ENCODE results near the gene ANGPTL2. TPM values are rescaled to one million over a fixed set of nuclear protein-coding genes. Genes with fewer than 3 reads are reported as not detected.
"Not testable (repeated sequence)": the region's sequence is repeated elsewhere in the genome, so short reads cannot be mapped to it uniquely, and the experiment has no call there.

ANGPTL2 gene
- total RNA-seq (100 to 1,000 TPM in 1 of 4 donors, 10 to 100 TPM in 3; 12.6 to 208 (median 19.0) TPM), polyA plus RNA-seq (10 to 100 TPM in 2 of 3 donors, 1 to 10 TPM in 1; 8.9 to 22.3 (median 11.2) TPM)
- long read RNA-seq, donor 1, transcript ANGPTL2-202 (5 exons, 3,707 nt): major isoform, 11 of 35 reads
- long read RNA-seq, donor 1, partial matches to known transcripts: 24 of 35 reads
- long read RNA-seq, donor 1, other reads (novel, unspliced or antisense): 0 of 35 reads
- long read RNA-seq, donor 2, partial matches to known transcripts: 5 of 10 reads
- long read RNA-seq, donor 2, other reads (novel, unspliced or antisense): 1 of 10 reads

- 3 to 5% (median 4%) methylated on average over 35 to 43 of the region's 43 CpGs for WGBS, 3 donors
- H3K9me3 ChIP-seq: no peaks in the 10 kb centered on the region
- peak; percentile 87 to 93 (median 90) for ATAC-seq
- H3K4me1 ChIP-seq: peaks cover 34% of the 10 kb centered on the region
- intact Hi-C loops (cut with DNase I): loop anchor here in 1 of 2 donors (5.0 kb wide), 4 partner anchors 65 to 155 kb away; no protein-coding TSS in a partner anchor
- H3K27ac ChIP-seq: peak within 1 kb of the TSS; percentile 92
- no peaks in the 10 kb centered on the region for H3K27me3 ChIP-seq (ENCODE audit: insufficient read depth in 3 of 3, low read length in 2 of 3)
- DNase-seq: peak; percentile 92 to 96
- no peak for TF ChIP-seq CTCF (IDR thresholded peaks at IDR 0.05)
- H3K36me3 ChIP-seq (ENCODE audit: insufficient read depth in 1 of 2, low read depth in 1 of 2): peaks cover 0 to 23% of the 10 kb centered on the region in 2 donors
- peak within 1 kb of the TSS; percentile 91 for H3K4me3 ChIP-seq
Measured at GRCh38 chr9:127122176-127123063, at the start of gene ANGPTL2. Gene ANGPTL2, minus strand, starts transcription at chr9:127122635. Its CDS starts 13,904 bp downstream, at chr9:127108731.

GRCh38 chr9:127171348-127171747 is 48.9 kb upstream of the ANGPTL2 start:
- H3K9me3 ChIP-seq; DNase-seq; H3K27me3 ChIP-seq (ENCODE audit: insufficient read depth in 3 of 3, low read length in 2 of 3); intact Hi-C loops (cut with DNase I); H3K4me3 ChIP-seq; H3K4me1 ChIP-seq; H3K27ac ChIP-seq; ATAC-seq; H3K36me3 ChIP-seq (ENCODE audit: insufficient read depth in 1 of 2, low read depth in 1 of 2): not testable (repeated sequence)
- WGBS, 3 donors: 97 to 98% (median 97%) methylated on average over 9 of the region's 9 CpGs

- H3K27ac ChIP-seq: no peak overlapping the region
- no peaks in the 10 kb centered on the region for H3K9me3 ChIP-seq
- ATAC-seq: no peak
- intact Hi-C loops (cut with DNase I): no loop called here
- H3K36me3 ChIP-seq (ENCODE audit: insufficient read depth in 1 of 2, low read depth in 1 of 2): no peaks in the 10 kb centered on the region
- no peaks in the 10 kb centered on the region for H3K27me3 ChIP-seq (ENCODE audit: insufficient read depth in 3 of 3, low read length in 2 of 3)
- no peak for TF ChIP-seq CTCF (IDR thresholded peaks at IDR 0.05)
- no peaks in the 10 kb centered on the region for H3K4me1 ChIP-seq
- DNase-seq: no peak
- WGBS, 3 donors: 89 to 93% (median 90%) methylated on average over 2 of the region's 2 CpGs
- no peak overlapping the region for H3K4me3 ChIP-seq
Measured at GRCh38 chr9:127170652-127171051, 48.2 kb upstream of the ANGPTL2 start.

- H3K27me3 ChIP-seq (ENCODE audit: insufficient read depth in 3 of 3, low read length in 2 of 3): no peaks in the 10 kb centered on the region
- H3K4me1 ChIP-seq: no peaks in the 10 kb centered on the region
- H3K9me3 ChIP-seq: no peaks in the 10 kb centered on the region
- H3K36me3 ChIP-seq (ENCODE audit: insufficient read depth in 1 of 2, low read depth in 1 of 2): no peaks in the 10 kb centered on the region
- ATAC-seq: no peak
- H3K4me3 ChIP-seq: no peak overlapping the region
- no peak overlapping the region for H3K27ac ChIP-seq
- no peak for TF ChIP-seq CTCF (IDR thresholded peaks at IDR 0.05)
- intact Hi-C loops (cut with DNase I): no loop called here
- no peak for DNase-seq
- 77 to 91% (median 87%) methylated on average over 4 of the region's 4 CpGs for WGBS, 3 donors
Measured at GRCh38 chr9:127170103-127170502, 47.7 kb upstream of the ANGPTL2 start.

GRCh38 chr9:127169575-127169883 is 47.1 kb upstream of the ANGPTL2 start:
- Histone ChIP-seq H3K9me3 (no peaks in the 10 kb centered on the region), H3K4me3 (no peak overlapping the region), H3K27me3 (ENCODE audit: insufficient read depth in 3 of 3, low read length in 2 of 3) (no peaks in the 10 kb centered on the region), H3K36me3 (ENCODE audit: insufficient read depth in 1 of 2, low read depth in 1 of 2) (no peaks in the 10 kb centered on the region), H3K4me1 (no peaks in the 10 kb centered on the region), H3K27ac (no peak overlapping the region)
- DNase-seq (no peak), ATAC-seq (no peak)
- TF ChIP-seq CTCF (IDR thresholded peaks at IDR 0.05): no peak
- intact Hi-C loops (cut with DNase I): no loop called here
- WGBS, 3 donors: 71 to 77% (median 74%) methylated on average over 5 of the region's 5 CpGs

Data from psoas muscle (tissue), 8 donors.